ENCODE measurements around the gene MGMT. TPM values are rescaled to one million over a fixed set of nuclear protein-coding genes. Genes with fewer than 3 reads are reported as not detected.

MGMT gene
- total and polyA plus RNA-seq, 2 donors (not counting 3 experiments of a cell fraction or from before 2014, with no cell fraction given) = 15.0 to 15.2 TPM

DNA sequence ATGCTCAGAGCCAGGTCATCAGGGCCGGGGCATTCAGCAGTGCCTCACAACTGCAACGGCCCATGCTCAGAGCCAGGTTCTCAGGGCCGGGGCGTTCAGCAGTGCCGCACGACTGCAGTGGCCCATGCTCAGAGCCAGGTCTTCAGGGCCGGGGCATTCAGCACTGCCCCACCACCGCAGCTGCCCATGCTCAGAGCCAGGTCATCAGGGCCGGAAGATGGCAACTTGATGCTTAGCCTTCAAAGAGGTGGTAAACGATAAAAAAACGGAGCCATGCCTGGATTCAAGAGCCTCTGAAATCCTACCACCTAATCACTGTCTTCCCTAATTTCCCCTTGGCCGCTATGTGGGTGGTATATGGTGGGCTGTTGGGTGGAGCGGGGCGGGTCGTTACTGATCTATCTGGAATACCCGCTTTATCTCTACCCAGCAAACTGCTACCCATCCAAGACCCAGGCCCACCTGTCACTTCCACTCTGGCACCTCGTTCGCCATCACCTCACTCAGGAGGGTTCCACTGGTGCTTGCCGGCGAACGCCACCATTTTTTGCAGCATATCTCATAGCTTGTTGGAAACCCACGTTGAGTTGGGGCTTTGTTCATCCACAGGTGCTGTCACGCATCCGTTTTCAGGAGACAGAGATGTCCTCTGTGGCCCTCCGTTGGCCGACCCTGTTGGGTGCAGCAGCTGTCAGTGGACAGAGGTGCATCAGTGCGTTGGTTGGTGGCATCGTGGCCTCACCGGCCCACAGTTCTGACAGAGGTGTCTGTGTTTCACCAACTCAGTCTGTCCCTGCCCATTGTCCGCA lies 275.9 kb downstream of the MGMT start:
- Histone ChIP-seq H3K79me2 (ENCODE audit: control insufficient read depth, insufficient read depth, low read length) (no peaks in the 10 kb centered on the region), H3K27me3 (ENCODE audit: control insufficient read depth in 2 of 2, insufficient read depth in 2 of 2, low read length in 2 of 2) (no peaks in the 10 kb centered on the region), H3K9me3 (replicated peaks; ENCODE audit: control insufficient read depth, insufficient read depth, low read length) (peaks cover 6% of the 10 kb centered on the region), H3K4me3 (replicated peaks in 1 of 3; ENCODE audit: insufficient read depth in 1 of 3, low read depth in 1 of 3, low read length in 3 of 3) (no peak overlapping the region), H3K9ac (replicated peaks; ENCODE audit: extremely low read depth, insufficient read depth, low read length) (no peak overlapping the region), H2AFZ (ENCODE audit: low read depth, low read length) (no peak overlapping the region), H4K20me1 (replicated peaks; ENCODE audit: control insufficient read depth, extremely low read depth, insufficient read depth, low read length) (no peaks in the 10 kb centered on the region), H3K4me2 (ENCODE audit: insufficient read depth, low read length) (no peak overlapping the region), H3K9me1 (replicated peaks; ENCODE audit: control insufficient read depth, extremely low read depth, insufficient read depth, low read length) (no peaks in the 10 kb centered on the region), H3K4me1 (ENCODE audit: control insufficient read depth, extremely low read depth, insufficient read depth, low read length) (no peaks in the 10 kb centered on the region), H3K36me3 (ENCODE audit: control insufficient read depth in 2 of 2, extremely low read depth in 1 of 2, insufficient read depth in 2 of 2, low read length in 2 of 2) (no peaks in the 10 kb centered on the region), H3K27ac (ENCODE audit: insufficient read depth, low read depth, low read length) (no peak overlapping the region)
- dilution Hi-C loops (cut with MboI; ENCODE audit: extremely low pct_ligation_motif_present, low sequenced_read_pairs) (no loop called here), intact Hi-C loops (cut with micrococcal nuclease) (no loop called here)
- CTCF ChIA-PET = no interaction called here
- TF ChIP-seq GATA2 (IDR thresholded peaks at IDR 0.05; ENCODE audit: insufficient read depth, insufficient read length, low read depth, low read length) (no peak), JUN (IDR thresholded peaks at IDR 0.05; ENCODE audit: borderline replicate concordance, insufficient read depth, insufficient read length, low read depth) (no peak), FOS (IDR thresholded peaks at IDR 0.05; ENCODE audit: borderline replicate concordance, insufficient read depth, low read length) (no peak), POLR2AphosphoS5 (IDR thresholded peaks at IDR 0.05; ENCODE audit: insufficient read depth, low read depth, low read length) (no peak), POLR2A (IDR thresholded peaks at IDR 0.05; ENCODE audit: low read depth, low read length) (no peak), MYC (IDR thresholded peaks at IDR 0.05; ENCODE audit: low read depth, low read length) (no peak), EZH2 (IDR thresholded peaks at IDR 0.05; ENCODE audit: borderline replicate concordance, low read depth, low read length, severe bottlenecking) (no peak)
- TF ChIP-seq, protein P1, sequence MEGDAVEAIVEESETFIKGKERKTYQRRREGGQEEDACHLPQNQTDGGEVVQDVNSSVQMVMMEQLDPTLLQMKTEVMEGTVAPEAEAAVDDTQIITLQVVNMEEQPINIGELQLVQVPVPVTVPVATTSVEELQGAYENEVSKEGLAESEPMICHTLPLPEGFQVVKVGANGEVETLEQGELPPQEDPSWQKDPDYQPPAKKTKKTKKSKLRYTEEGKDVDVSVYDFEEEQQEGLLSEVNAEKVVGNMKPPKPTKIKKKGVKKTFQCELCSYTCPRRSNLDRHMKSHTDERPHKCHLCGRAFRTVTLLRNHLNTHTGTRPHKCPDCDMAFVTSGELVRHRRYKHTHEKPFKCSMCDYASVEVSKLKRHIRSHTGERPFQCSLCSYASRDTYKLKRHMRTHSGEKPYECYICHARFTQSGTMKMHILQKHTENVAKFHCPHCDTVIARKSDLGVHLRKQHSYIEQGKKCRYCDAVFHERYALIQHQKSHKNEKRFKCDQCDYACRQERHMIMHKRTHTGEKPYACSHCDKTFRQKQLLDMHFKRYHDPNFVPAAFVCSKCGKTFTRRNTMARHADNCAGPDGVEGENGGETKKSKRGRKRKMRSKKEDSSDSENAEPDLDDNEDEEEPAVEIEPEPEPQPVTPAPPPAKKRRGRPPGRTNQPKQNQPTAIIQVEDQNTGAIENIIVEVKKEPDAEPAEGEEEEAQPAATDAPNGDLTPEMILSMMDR (IDR thresholded peaks at IDR 0.05; ENCODE audit: extremely low read depth in 1 of 2, insufficient read depth in 1 of 2, low read depth in 1 of 2, low read length in 2 of 2) = no peak
- TF ChIP-seq, protein P2, sequence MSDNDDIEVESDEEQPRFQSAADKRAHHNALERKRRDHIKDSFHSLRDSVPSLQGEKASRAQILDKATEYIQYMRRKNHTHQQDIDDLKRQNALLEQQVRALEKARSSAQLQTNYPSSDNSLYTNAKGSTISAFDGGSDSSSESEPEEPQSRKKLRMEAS (IDR thresholded peaks at IDR 0.05; ENCODE audit: insufficient read depth, insufficient read length) = no peak
- POLR2A ChIA-PET = no interaction called here
- BruUV-seq (replicated peaks) = no TSS peak
- no peak for FAIRE-seq
- no peak for DNase-seq (ENCODE audit: low read depth, low spot score)
